ENCODE data around the gene TLDC2.
A peak's percentile ranks its signal among the peaks of the same experiment; 100 is the strongest.
"Not testable (repeated sequence)": the region's sequence is repeated elsewhere in the genome, so short reads cannot be mapped to it uniquely, and the experiment has no call there.

TLDC2 gene

DNA sequence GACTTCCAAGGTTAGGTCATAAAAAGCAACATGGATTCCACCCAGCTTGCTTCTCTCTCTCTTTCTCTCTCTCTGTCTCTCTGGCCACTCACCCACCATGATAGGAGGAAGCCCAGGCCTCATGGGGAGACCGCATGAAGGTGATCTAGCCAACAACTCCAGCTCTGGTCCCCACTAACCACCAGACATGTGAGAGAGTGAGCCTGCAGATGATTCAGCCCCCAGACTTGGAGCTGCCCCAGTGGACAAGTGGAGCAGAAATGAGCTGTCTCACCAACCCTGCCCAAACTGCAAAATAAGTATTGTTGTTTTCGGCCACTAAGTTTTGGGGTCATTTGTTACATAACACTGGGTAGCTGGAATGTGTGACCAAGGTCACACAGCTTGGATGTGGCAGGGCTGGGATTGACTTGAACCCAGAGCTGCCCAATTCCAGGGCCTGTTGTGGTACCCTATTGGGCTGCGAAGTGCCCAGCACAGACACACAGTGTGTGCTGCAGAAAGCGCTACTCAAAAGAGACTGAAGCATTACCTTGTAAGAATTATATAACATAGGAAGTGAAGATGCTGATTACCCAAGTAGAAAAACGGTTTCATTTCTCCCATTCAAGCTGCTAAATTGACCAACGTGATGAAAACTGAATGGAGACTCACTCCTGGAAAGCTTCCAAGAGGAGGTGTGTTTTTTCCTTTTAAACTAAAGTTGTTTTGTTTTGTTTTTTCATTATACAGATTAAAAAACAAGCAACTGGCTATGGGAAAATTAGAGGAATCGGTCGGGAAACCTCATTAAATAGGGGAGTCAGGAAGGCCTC lies 9.1 kb upstream of the TLDC2 start:
- peak; percentile 34 for DNase-seq (ENCODE audit: low spot score)
- FAIRE-seq = no peak

DNA sequence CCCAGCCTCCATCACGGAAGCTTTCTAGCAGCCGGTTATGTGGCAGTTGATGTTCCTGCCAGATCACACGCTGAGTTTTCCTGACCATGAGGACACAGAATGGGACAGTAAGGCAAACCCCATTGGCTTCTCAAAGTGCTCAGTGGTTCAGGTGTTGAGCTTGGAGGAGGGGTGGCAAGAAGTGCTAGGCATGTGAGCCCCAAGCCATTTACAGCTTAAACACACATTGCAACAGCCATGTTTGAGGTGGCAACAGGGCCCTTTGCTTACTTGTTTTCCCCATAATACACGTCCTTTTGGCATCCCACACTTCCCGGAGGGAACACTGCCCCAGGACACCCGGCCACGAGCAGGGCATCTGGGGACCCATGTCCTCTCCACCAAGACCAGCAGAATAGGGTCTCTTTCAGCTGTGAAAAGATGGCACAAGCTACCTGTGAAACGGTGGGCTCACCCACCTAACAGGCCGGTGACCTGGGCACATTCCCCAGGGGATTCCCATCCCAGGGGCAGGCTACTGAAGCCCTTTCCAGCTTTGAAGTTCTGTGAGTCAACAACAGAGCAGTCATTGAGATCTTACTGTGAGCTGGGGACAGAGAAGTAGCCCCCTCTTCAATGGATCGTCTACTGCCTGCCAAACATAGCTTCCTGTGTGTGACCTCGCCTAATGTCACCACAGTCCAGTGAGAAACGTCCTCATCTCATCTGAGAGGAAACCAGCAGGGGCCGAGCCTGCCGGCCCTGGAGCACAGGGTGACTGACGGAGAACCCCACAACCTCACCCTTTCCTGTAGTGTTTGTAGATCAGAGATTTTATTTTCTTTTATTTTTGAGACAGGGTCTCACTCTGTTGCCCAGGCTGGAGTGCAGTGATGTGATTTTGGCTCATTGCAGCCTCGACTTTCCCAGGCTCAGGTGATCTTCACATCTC lies 4.0 kb upstream of the TLDC2 start:
- peak; percentile 25 for DNase-seq (ENCODE audit: low spot score)
- no peak for FAIRE-seq

DNA sequence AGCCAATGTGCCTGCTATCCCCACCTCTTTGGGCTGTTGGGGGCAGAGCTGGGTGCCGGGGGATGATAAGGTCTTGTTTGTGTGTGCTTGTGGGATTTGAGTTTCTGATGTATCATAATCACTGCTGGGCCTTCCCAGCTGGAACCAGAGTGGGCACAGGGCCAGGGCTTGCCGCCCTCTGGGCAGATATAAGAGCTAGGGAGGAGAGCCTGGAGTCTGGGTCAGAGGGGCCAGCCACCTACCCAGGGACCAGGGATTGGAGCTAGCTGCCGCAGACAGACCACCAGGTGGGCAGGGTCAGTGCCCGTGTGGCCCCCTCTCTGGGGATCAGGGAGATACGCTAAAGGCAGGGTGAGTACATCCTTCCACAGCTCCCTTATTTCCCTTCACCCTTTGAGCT lies 3.1 kb upstream of the TLDC2 start:
- FAIRE-seq = no peak

DNA sequence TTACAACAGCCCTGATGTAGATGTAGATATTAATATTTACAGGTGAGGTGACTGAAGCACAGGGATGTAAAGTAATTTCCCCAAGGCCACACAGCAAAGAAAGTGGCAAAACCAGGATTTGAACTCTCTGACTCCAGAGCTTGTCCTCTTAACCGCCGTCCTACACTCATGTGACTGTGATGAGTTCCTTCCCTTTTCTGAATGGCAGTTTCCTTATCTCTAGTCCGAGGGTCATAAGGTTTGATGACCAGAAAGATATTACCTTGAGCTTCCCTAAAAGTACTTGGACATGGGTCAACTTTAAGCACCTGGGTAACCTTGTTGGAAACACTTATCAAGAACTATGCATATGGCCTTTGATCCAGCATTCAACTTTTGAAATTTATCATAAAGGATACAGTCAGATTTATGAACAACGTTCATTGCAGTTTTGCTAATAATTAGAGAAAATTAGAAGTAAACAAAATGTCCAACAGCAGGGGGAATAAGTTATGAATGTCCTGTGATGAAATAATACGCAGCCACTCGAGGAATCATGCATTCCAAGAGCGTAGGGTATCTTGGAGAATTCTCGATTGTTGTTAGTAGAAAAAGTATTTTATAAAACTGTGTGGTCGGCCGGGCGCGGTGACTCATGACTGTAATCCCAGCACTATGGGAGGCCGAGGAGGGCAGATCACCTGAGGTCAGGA lies 2.3 kb upstream of the TLDC2 start:
- DNase-seq (ENCODE audit: low spot score) = no peak
- no peak for FAIRE-seq

More for the DNA sequence above, 3.1 kb upstream of the TLDC2 start:
- no peak for DNase-seq (ENCODE audit: low spot score)

DNA sequence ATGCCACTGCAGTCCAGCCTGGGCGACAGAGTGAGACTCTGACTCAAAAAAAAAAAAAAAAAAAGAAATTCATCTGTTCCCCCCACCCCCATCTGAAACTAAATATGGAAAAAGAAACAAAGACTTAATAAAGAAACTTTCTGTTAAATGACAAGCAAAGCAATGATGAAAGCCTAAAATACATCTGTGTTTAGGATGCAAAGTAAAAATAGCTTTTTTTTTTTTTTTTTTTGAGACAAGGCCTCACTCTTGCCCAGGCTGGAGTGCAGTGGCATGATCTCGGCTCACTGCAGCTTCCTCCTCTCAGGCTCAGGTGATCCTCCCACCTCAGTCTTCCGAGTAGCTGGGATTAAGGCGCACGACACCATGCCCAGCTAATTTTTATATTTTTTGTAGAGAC lies 845 bp upstream of the TLDC2 start:
- not testable (repeated sequence) for FAIRE-seq; DNase-seq (ENCODE audit: low spot score)

DNA sequence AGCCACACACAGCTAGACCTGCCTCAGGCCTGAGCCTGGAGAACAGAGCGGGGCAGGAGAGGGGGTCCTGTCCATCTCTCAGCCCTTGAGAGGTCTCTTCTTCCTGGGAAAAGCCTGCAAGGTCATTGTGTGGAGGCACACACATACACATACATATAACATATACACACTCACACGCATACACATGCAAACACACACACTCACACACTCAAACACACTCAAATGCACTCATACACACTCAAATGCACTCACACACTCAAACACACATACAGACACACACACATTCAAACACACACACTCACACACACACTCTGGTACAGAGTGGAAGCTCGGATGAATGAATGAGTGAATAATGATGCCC lies 515 bp downstream of the TLDC2 start:
- no peak for DNase-seq (ENCODE audit: low spot score)
- no peak for FAIRE-seq

DNA sequence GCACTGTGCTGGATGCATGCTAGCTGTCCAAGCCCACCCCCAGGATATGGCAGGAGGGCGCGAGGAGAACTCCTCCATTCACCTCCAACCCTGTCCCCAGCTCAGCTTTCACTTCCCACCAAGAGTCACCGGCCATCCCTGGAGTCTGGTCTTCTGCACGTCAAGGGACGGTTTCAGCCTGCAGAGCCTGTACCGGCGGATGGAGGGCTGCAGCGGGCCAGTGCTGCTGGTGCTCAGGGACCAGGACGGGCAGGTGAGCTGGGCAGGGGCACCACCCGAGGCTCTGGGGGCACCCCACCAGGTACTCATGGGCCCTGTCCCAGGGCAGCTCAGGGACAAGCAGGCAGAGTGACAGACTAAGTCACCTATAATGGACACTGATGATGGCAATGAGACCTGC lies 3.0 kb downstream of the TLDC2 start:
- FAIRE-seq (no peak), DNase-seq (ENCODE audit: low spot score) (no peak)

DNA sequence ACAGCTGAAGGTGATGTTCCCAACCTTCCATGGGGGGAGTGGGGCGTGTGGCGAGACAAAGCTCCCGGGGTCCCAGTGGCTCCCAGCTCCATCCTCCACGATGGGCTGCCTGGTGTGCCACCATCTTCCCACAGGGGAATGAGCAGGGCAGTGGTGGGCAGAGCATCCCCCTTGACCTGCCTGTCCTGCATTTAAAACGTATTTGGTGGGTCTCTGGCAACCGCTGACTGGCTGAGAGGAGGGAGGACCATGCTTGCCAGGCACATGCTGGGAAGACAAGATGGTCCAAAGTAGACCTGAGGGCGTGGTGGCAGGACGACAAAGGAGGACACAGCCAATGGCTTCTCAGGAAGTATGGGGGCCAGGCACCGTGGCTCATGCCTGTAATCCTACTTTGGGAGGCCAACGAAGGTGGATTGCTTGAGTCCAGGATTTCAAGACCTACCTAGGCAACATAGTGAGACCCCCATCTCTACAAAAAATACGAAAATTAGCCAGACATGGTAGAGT lies 4.9 kb downstream of the TLDC2 start:
- FAIRE-seq (no peak), DNase-seq (ENCODE audit: low spot score) (no peak)

DNA sequence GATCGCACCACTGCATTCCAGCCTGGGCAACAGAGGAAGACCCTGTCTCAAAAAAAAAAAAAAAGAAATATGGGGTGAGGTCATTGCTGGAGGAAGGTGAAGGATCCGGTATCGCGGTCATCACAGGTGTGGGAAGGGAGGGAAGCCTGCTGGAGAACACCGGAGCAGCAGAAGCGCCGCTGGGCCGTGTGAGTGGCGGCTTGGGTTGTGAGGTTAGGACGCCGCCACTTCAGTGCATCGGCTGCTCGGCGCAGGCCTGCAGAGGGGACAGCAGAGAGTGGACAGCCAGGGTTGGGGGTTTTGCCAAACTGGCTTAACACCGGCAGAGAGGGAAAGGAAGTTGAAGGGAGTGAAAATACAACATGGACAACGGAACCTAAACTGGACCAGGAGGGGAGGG lies 5.4 kb downstream of the TLDC2 start:
- DNase-seq (ENCODE audit: low spot score) (no peak), FAIRE-seq (no peak)

DNA sequence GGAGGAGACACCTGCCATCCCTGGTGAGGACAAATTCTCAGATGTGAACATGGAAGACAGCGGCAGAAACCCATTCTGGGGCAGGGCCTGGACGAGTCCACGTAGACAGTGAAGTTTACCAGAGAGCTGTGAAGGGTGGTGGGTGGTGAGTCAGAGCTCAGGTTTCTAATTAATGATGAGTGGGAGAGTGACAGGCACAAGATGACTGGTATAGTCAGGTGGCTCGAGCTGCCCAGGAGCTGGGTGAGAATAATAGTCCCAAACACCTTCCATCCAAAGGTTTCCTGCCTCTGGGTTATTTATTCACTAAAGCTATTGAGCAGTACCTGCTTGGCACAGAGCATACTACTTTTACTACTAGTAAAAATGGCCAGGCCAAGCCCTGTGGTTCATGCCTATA lies 6.0 kb downstream of the TLDC2 start:
- peak; percentile 54 for DNase-seq (ENCODE audit: low spot score)
- no peak for FAIRE-seq

DNA sequence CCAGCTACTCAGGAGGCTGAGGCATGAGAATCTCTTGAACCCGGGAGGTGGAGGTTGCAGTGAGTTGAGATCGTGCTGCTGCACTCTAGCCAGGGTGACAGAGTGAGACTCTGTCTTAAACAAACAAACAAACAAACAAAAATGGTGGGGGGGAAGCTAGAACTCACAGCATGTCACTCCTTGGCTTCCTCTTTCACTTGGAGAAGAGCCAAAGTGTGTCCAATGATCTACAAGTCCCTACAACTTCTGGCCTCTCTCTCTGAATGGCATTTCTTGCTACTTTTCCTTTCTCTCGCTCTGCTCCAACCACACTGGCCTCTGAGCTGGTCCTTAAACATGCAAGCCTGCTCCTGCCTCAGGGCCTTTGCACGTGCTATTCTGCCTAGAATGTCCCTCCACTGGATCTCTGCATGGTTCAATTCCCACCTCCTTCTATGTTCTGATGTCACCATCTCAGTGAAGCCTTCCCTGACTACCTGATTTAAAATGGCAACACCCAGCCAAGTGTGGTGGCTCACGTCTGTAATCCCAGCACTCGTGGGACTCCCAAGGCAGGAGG lies 8.1 kb downstream of the TLDC2 start:
- FAIRE-seq (no peak), DNase-seq (ENCODE audit: low spot score) (no peak)

DNA sequence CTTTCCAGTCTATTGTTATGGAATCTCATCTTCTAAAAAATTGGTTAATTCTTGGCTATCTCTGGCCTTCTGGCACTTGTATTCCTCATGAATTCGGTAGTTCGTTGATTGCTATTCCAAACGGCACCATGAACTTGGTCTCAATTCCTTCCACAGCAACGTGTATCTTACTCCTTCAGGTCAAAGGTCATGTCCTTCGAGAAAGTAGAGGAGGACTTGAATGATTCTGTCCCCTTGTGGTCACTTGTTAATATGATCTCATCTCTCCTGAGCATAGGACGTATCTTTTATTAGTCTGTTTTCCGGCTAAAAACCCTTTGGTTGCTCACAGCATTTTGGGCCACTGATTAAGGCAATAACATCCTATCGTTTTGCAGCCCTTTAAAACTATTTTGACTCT lies 9.4 kb downstream of the TLDC2 start:
- no peak for FAIRE-seq

DNA sequence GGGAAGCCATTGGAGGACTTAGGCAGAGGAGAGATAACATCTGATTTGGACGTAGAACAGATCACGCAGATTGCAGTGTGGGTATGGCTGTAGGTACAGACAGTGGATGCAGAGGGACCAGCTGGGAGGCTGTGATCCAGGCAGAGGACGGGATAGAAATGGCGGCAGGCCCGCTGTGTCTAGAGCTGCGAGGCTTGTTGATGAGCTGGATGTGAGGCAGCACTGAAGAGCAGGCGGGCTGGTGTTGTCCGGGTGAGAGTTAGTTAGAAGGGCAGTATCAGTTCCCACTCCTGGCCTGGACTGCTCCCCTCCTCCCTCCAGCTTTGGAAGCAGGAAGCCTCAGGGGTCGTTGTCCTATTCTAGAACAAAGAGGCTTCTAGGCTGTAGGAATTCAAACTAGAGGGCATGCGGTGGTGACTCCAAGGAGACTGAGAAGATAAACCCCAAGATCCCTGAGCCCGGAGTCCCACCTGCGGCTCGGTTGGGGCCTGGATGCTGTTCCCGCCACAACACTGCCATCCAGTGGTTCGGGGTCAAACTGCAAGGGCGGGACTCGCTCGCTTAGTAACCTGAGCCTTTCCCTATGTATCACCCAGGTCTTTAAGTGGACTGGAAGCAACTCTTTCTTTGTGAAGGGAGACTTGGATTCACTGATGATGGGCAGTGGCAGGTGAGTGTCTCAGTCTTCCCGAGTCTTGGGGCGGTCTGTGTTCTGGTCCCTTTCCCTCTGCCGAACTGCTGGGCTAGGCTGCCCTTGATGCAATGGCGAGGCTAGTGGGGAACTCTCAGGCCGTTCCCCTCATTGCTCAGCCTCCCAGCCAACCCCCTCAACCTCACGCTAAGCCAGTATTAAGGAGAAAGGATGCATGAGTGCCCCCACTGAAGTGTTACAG lies 11.2 kb downstream of the TLDC2 start:
- FAIRE-seq (peak; percentile 31), DNase-seq (ENCODE audit: low spot score) (peak; percentile 69)

More for the DNA sequence above, 9.4 kb downstream of the TLDC2 start:
- no peak for DNase-seq (ENCODE audit: low spot score)

DNA sequence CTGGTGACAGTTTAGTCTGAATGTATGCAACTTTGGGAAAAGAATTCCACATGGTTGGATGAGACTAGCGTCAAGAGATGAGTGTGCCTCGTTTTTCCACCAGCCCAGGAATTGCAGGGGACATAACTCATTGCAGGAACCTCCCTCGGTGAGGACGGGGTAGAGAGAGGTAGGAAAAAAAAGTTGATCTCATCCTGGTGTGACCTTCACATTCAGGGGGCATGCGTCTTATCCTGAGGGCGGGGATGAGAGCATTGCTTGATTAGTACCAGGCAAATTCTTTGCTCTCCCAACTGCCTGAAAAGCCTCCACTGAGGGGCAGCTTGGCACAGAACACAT lies 11.8 kb downstream of the TLDC2 start:
- no peak for FAIRE-seq
- no peak for DNase-seq (ENCODE audit: low spot score)

DNA sequence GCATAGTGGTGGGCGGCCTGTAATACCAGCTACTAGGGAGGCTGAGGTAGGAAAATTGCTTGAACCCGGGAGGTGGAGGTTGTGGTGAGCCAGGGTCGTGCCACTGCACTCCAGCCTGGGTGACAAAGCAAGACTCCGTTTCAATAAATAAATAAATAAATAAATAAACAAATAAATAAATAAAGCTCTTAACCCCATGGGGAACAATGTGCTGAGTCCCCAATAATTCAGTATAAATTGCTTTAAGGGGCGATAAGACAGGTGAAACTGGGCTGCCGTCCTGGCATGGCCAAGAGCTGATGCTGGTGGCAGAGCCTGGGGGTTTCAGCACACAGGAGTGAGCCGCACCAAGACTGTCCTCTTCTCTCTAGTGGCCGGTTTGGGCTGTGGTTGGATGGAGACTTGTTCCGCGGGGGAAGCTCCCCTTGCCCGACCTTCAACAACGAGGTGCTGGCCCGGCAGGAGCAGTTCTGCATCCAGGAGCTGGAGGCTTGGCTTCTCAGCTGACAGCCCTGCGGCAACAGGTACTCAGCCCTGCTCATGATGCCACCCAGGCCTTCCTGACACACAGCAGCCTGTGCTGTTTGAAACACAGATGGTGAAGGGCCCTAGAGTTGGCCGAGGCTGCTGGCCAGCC lies 13.1 kb downstream of the TLDC2 start:
- no peak for DNase-seq (ENCODE audit: low spot score)
- no peak for FAIRE-seq

DNA sequence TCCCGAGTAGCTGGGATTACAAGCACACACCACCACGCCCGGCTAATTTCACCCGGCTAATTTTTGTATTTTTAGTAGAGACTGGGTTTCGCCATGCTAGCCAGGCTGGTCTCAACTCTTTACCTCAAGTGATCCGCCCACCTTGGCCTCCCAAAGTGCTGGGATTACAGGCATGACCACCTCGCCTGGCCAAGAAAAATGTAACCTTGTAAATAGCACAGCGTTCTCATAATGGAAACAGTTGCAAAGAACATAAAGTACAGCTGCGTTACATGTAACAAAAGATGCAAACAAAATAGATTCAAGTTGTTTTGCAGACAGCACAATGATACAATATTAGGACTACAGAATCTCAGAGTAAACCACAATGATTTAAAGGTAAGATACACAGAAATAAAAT lies 14.6 kb downstream of the TLDC2 start:
- no peak for FAIRE-seq
- no peak for DNase-seq (ENCODE audit: low spot score)

DNA sequence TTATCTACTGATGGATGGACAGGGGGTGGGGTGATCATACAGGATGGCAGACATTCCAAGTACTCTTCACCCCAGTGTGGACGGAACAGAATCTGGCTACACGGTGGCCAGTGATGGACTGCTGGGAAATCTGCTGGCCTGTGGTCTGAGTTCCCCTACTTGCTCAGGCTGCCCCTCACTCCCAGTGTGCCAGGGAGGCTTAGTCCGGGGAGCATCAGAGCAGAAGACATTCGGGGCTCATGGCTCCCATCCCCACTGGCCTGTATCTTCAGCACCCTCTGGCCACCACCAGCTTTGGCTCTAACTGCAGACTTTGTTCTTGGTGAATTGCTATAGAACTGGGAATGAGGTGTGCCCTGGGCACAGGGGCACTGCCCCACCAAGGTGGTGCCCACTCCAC lies 15.3 kb downstream of the TLDC2 start:
- no peak for DNase-seq (ENCODE audit: low spot score)
- FAIRE-seq = no peak

DNA sequence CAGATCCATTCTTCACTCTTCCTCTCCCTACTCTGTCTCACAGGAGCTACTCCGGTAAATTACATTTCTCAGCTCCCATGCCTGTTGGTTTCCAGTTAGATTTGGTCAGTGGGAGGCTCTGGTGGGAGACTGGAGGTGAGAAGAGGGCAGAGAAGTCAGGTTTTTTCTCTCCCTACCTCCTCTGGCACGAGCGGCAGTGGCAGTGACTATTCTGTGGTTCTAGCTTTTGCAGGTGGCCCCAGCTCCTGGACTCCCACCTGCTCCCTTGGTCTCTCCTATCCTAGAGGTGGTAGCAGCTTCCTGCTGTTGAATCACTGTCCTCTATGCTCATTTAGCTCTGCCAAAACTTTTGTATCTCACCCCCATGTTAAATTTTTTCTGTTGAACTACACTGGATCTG lies 17.9 kb downstream of the TLDC2 start:
- DNase-seq (ENCODE audit: low spot score) (no peak), FAIRE-seq (no peak)

DNA sequence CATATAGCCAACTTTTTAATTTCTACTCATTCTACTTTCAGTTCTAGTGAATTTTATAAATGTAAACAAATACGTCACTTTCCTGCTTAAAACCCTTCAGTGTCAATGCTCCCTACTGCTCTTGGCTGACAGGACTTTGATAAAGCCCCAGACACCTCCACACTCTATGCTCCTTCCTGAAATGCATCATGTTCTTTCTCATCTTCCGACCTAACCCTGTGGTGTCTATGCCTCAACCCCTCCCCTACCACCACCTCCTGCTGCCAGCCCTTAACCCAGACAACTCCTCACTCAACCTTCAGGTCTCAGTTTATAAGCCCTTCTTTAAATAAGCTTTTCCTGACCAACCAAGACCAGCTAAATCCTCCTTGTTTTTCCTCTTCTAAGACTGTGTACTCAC lies 19.1 kb downstream of the TLDC2 start:
- FAIRE-seq = no peak

DNA sequence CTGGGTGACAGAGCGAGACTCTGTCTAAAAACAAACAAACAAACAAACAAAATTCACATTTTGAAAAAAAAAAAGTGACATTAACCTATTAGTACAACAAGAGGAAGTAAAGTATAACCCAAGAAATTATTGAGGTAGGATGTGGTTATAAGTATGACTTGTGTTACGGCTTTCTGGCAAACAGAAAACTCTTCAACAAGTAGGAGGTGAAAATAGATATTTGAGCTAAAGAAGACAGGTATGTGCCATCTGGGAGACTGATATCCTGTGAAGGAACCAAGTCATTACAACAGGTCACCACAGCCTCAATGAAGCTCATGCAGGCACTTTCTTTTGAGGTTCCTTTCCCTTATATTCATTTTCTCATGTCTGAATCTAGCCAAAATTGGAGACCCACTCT lies 28.8 kb downstream of the TLDC2 start:
- FAIRE-seq = no peak
- DNase-seq (ENCODE audit: low spot score) = no peak

More for the DNA sequence above, 19.1 kb downstream of the TLDC2 start:
- DNase-seq (ENCODE audit: low spot score) = no peak

All from RCC 7860 (cell line).